Measurements from ENCODE around the gene THEMIS.

DNA sequence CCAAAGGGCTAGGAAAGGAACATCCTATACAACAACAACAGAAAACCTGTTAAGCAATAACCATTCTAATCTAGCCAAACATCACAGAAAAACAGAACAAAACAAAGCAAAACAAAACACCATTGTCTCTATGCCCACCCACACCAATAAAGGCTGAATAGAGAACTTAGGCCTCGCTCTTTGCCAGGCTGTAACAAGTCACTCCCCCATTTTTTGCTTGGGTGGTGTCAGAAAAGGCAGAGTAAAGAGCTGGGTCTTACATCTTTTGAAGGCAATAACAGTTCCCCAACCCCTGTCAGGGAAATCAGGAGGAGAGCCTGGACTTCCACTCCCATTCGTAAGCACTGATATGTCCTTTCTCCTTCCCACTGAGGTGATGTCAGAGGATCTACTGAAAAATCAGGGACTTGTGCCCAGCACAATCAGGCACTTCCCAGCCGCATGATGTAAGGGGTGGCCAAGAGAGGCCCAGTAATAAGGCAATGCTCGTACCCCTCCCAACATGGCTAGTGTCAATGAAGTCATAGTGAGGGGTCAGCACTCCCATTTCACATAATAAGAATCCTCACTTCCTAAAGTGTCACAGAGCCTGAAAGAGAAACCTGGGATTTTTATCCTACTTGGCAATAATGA, 31.0 kb downstream of the THEMIS start:
- TF ChIP-seq, protein P1, sequence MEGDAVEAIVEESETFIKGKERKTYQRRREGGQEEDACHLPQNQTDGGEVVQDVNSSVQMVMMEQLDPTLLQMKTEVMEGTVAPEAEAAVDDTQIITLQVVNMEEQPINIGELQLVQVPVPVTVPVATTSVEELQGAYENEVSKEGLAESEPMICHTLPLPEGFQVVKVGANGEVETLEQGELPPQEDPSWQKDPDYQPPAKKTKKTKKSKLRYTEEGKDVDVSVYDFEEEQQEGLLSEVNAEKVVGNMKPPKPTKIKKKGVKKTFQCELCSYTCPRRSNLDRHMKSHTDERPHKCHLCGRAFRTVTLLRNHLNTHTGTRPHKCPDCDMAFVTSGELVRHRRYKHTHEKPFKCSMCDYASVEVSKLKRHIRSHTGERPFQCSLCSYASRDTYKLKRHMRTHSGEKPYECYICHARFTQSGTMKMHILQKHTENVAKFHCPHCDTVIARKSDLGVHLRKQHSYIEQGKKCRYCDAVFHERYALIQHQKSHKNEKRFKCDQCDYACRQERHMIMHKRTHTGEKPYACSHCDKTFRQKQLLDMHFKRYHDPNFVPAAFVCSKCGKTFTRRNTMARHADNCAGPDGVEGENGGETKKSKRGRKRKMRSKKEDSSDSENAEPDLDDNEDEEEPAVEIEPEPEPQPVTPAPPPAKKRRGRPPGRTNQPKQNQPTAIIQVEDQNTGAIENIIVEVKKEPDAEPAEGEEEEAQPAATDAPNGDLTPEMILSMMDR (IDR thresholded peaks at IDR 0.05): no peak
- TF ChIP-seq POLR2A (IDR thresholded peaks at IDR 0.05): no peak

All from esophagus squamous epithelium (tissue), 4 donors.